GM21423 (cell line): ENCODE results near the gene SOX1.

ENCODE experiments used
- ATAC-seq: cut with Tn5 transposase; IDR thresholded peaks from one replicate; pipeline ENCODE4 v1.9.1; 2021; ENCODE audit warnings: mild to moderate bottlenecking, moderate library complexity; ENCODE audit not compliant: unreplicated experiment

The SOX1 gene

GRCh38 chr13:112067116-112067741 lies at the start of gene SOX1:
Gene SOX1 (plus strand): TSS chr13:112067149. CDS start chr13:112067659, 510 bp downstream.
- ATAC-seq: no peak

DNA sequence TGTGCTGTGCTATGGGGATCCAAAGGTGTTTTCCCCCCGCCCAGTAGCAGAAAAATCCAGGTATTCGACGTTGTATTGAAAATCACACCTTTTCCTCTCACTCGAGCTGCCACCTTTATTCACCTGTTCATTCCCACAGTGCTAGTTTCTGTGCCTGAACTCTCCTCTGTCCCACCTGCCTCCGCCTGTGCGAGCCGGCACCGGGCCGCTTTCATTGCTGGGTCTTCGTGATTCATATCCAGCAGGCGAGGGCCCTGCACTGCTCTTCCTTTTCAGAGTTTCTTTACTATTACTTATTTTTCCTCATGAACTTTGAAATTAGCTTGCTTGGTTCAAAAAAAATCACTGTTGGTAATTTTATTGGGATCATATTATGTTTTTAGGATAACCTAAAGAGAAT lies 42.4 kb upstream of the SOX1 start:
- no peak for ATAC-seq

DNA sequence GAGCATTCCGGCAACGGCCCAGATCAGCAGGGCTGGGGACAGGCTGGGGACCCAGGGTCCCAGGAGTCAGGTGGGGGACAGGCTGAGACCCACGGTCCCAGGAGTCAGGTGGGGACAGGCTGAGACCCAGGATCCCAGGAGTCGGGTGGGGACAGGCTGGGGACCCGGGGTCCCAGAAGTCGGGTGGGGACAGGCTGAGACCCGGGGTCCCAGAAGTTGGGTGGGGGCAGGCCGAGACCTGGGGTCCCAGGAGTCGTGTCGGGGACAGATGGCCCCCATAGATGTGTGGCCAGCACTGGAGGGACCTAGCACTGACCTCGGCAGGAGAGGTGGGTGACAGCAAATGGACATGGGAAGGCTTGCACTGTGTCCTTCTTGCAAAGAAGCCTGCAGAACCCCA lies 39.7 kb upstream of the SOX1 start:
- no peak for ATAC-seq

DNA sequence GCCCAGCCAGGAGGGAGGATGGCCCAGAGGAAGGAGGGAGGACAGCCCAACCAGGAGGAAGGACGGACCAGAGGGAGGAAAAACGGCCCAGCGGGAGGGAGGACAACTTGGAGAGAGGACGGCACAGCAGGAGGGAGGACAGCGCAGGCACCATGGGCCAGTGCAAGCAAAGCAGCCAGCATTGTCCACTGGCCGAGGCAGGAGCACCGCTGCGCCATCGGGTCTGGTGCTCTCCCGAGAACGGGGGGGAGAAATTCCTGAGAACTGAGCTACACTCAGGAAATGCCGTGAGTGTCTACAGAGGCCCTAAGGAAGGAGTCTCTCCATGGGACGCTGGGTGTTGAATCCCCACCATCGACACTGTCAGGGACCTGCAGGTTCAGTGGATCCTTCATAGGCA lies 38.5 kb upstream of the SOX1 start:
- no peak for ATAC-seq

DNA sequence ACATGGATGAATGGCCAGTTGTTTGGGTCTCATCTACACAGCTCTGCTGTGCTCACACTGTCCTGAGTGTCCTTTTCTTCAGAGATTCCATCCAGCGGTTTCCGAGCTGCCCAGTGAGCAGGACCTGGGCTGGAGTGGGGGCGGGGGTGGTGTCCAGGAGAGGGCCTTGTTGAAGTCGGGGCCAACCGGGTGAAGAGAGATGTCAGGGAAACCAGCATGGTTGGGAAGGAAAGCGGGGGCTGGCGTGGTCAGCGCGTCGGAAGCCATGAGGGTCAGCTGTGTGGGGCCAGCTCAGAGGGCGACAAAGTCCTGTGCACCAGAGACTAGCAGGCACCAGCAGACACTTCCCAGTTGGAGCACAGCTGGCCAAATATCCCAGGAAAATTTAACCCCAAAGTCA lies 37.8 kb upstream of the SOX1 start:
- ATAC-seq: no peak

DNA sequence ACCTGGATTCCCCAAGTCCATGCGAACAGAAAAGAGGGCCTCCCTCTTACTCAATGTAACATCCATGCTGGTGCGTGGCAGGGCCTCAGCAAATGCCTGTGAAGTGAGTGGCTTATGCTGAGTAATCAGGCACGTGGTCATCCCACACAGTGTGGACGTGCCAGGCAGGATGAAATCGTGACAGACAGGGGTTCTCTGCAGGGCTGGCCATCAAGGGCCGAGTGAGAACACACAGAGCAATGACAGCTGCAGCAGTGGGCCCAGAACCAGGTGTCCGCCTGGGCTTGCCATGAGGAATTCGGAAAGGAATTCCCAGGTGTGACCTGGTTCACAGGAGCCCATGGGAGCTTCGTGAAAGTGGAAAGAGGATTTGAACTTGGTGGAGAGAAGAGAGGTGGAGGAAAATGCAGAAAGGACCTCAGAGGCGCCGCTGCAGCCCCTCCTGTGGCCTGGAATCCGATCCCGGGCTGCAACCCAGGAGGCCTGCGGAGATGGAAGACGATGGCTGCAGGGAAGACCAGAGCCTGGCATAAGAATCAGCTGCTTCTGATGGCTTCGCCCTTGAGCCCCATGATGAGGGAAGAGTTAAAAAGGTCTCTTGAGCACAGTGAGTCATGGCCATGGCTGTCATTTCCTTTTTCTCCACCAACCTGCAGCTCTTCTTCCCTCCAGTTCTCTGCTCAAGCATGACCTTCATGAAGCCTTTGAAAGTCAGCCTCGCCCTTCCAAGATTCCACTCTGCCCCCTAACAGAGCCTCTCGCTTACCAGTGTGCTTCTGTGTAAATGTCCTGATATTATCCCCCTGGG lies 34.6 kb upstream of the SOX1 start:
- ATAC-seq: no peak

DNA sequence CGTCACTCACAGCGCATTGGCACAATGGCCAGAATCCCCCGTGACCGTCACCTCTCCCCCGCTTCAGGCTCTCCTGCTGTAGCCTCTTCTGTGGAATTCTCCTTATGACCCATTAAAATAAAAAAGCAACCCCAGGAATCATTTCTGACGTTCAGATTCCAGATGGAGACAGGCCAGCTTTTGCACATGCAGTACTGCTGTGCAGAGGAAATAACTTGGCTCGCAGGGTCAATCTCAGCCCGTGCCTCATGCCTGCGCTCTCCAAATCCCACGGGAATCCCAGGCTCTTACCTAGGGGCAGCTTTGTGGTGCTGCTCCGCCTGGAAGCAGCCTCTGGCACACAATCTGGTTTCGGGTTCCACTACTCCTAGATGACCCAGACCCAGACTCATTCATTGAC lies 32.7 kb upstream of the SOX1 start:
- no peak for ATAC-seq

- no peak for ATAC-seq
These were observed 32.1 kb upstream of the SOX1 start for GRCh38 chr13:112034846-112035245.

GRCh38 chr13:112042496-112042895 lies 24.5 kb upstream of the SOX1 start:
- ATAC-seq: no peak

DNA sequence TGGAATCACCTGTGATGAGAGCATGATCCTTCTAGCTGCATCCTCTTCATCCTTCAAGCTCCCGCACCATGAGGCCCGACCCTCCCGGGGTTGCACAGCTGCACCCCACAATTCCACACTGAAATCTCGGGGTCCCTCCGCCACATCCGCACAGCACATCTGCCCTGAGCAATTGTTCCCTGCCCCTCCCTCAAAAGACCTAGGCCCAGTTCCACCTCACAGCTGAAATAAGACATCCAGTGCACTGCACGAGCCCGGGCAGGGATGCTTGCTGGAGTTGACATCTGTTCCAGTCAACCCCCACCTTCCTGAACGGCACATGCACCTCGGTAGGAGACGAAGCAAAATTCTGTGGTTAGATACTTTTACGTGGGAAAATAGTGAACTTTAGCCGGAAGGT lies 14.7 kb upstream of the SOX1 start:
- no peak for ATAC-seq

GRCh38 chr13:112053167-112053743 lies 13.7 kb upstream of the SOX1 start:
- no peak for ATAC-seq

- no peak for ATAC-seq
These were observed 13.0 kb upstream of the SOX1 start for GRCh38 chr13:112053744-112054615.

GRCh38 chr13:112054616-112055015 lies 12.3 kb upstream of the SOX1 start:
- ATAC-seq: no peak

DNA sequence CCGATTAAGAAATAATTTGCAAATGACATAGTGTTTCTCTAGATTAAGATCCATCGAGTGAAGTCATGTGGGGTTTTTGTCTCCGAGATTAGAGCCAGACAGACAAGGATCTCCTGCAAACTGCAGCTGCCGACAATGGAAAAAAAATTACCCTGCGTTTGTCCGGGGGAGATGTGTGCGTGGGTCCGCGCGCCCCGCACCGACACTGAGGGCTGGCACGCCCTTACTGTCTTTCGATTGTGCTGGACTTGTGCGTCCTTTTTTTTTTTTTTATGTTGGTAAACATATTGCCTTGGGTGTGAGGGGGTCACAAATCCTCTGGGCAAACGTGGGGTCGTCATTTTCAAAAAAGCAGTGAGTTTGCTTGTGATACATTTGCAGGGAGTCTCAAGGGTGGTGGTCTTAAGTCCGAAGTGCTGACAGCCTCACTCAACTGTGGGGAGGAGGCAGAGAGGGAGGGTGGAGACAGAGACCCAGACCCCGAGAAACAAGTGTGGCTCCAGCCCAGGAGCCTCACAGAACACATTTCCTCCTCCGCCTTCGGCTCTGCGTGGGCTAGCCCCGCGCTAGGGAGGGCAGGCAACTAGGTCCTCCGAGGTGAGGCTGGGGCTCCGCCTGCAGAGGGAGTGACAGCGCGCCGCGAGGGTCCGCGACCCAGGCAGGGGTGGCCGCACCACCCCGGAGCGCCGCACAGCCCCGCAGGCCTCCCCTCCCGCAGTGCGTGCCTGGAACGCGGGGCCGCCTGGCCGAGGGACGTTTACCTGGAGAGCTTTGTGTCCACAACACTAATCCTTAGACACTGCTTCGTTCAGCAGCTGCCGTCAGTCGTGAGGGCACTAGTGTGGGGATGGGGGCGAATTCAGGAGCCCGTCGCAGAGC lies 11.7 kb upstream of the SOX1 start:
- ATAC-seq: no peak

DNA sequence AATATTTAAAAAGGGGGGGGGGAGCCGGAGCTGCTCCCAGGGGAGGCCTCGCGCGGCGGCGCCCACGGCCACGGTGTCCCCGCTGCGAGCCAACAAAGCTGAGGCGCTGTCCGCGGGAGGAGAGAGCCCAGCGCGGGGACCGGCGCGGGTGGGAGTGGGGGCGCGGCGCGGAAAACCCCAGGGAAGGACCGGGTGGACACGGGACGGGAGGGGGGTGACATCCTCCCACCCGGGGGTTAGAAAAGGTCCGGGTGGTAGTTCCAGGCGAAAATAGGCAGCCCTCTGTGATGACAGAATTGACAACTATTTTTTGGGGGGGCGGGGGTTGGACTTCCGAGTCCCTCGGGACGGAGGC lies 11.1 kb upstream of the SOX1 start:
- ATAC-seq: no peak

- ATAC-seq: no peak
These were observed 10.6 kb upstream of the SOX1 start for GRCh38 chr13:112056284-112056727.

GRCh38 chr13:112056739-112057438 lies 10.1 kb upstream of the SOX1 start:
- ATAC-seq: no peak

GRCh38 chr13:112057439-112057735 lies 9.6 kb upstream of the SOX1 start:
- no peak for ATAC-seq

DNA sequence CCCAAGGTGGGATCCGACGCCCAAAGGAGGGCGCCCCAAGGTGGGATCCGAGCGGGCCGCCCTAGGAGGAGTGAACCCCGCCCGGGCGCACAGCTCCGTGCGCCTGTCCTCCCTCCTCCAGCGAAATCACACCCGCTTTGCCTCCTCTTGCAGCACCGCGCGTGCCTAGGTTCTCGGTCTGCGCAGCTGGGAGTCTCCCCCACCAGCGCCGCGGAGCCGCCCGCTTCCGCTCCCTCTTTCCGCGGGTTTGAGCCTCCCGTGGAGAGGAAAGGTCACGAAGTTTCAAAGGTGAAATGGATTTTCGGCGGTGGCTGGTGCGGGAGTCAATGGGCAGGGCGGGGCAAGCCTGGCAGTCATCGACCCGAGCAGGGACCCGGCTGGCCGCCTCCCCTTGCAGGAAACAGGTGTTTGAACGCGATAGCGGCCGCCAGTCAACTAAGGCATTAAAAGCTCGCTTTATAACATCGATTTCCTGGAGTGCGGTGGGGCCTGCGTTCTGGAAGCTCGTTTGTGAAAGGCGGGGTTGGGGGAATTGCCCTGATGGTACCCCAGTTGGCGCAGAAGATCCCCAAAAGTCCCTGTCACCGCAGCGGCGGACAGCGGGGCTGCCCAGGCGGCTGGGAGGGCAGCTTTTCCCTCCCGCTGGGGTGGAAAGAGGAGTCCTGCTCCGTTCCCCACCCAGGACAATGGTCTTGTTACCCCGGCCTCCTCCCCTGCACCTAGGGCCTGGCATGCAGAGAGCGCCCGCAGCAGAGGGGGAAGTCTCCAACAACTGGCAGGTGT lies 9.0 kb upstream of the SOX1 start:
- ATAC-seq: no peak
